HG03103 (cell line): ENCODE data around the gene KIAA0930.

Experiments
- ATAC-seq: cut with Tn5 transposase; IDR thresholded peaks from one replicate; pipeline ENCODE4 v1.9.1; 2021; ENCODE audit warnings: low read depth; ENCODE audit not compliant: unreplicated experiment

The KIAA0930 gene

GRCh38 chr22:45154383-45154782 is 86.3 kb downstream of the KIAA0930 start:
- no peak for ATAC-seq

GRCh38 chr22:45151503-45151902 is 89.2 kb downstream of the KIAA0930 start:
- ATAC-seq = no peak

GRCh38 chr22:45150139-45150538 is 90.6 kb downstream of the KIAA0930 start:
- ATAC-seq = no peak

- no peak for ATAC-seq
These were observed 91.0 kb downstream of the KIAA0930 start for GRCh38 chr22:45149671-45150070.

GRCh38 chr22:45144916-45145315 is 95.8 kb downstream of the KIAA0930 start:
- ATAC-seq = no peak

GRCh38 chr22:45142376-45142775 is 98.3 kb downstream of the KIAA0930 start:
- no peak for ATAC-seq
